Forelimb muscle (tissue), 1 donor: Measurements from ENCODE around the gene SDF4. TPM values are rescaled to one million over a fixed set of nuclear protein-coding genes. Genes with fewer than 3 reads are reported as not detected.

Experiments
- DNase-seq: peaks from one replicate; pipeline ENCODE4 v3.0.0-alpha.2; 2013; ENCODE audit warnings: low read depth
- polyA plus RNA-seq: library from polyadenylated mRNA; unstranded; fragments of 120-200 nt; gene quantifications from one replicate; pipeline ENCODE4 v1.2.1, GENCODE V29; 2013; ENCODE audit not compliant: insufficient read length

Gene SDF4, protein sequence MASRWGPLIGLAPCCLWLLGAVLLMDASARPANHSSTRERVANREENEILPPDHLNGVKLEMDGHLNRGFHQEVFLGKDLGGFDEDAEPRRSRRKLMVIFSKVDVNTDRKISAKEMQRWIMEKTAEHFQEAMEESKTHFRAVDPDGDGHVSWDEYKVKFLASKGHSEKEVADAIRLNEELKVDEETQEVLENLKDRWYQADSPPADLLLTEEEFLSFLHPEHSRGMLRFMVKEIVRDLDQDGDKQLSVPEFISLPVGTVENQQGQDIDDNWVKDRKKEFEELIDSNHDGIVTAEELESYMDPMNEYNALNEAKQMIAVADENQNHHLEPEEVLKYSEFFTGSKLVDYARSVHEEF
- 88.6 TPM for polyA plus RNA-seq

- DNase-seq: peak; percentile 89
These were observed at the start of gene SDF4 for GRCh38 chr1:1231400-1232207. SDF4 (minus strand) TSS chr1:1232001; CDS start chr1:1228772, 3,229 bp downstream.

DNA sequence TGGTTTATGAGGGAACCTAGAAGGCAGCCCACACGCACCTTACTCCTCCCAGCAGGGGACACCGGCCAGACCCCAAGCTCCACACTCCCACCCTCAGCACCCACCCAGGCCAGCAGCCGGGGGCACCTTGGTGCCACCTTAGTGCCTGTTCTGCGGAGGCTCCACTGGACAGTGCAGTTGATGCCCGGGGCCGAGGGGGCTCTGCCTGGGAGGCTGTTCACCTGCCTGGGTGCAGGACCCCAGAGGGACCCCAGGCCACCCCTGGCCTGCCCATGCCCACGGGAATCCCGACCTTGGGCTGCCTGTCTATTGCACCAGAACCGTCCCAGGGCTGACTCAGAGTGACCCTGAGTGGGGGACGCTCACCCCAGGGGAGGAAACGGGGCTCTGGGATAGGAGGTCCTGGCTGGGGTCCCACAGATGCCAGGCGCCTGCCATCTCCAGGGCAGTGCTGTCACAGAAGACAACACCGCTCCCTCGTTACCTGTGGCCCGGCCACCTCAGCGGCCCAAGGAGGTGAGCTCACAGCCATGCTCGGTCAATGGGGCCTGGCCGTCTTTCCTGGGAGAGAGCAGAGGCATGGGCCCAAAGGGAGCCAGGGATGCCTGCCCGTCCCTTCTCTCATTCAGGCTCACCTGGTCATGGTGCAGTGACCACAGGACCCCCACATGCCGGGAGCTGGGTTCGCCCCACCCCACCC, 49.1 kb upstream of the SDF4 start:
- DNase-seq: no peak

- DNase-seq: no peak
These were observed 47.2 kb upstream of the SDF4 start for GRCh38 chr1:1279028-1279427.

DNA sequence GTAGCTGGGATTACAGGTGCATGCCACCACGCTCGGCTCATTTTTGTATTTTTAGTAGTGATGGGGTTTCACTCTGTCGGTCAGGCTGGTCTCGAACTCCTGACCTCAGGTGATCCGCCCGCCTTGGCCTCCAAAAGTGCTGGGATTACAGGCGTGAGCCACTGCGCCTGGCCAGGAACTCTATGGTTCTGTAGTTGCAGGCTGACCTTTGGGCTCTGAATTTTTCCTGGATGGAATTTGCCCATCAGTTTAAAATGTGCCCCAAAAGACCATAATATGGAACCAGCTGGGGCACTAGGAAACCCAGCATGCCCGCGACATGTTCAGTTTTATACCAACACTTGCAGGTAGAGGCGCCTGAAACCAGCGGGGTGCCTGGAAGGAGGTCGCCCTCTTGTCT, 46.8 kb upstream of the SDF4 start:
- DNase-seq: no peak

DNA sequence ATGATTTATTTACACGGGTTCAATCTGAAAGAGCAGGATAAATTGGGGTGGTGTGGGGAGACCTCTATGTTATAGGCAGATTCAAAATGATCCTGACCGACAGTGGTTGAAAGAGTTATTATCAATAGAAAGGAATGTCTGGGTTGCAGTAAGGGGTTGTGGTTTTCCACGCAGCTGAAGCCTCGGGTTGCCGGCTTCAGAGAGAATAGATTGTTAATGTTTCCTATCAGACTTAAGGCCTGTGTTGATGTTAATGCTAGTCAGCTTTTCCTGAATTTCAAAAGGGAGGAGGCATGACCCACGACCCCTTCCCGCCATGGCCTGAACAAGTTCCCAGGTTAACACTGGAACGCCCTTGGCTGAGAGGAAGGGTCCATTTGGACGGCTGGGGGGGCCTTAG, 44.0 kb upstream of the SDF4 start:
- DNase-seq: no peak

DNA sequence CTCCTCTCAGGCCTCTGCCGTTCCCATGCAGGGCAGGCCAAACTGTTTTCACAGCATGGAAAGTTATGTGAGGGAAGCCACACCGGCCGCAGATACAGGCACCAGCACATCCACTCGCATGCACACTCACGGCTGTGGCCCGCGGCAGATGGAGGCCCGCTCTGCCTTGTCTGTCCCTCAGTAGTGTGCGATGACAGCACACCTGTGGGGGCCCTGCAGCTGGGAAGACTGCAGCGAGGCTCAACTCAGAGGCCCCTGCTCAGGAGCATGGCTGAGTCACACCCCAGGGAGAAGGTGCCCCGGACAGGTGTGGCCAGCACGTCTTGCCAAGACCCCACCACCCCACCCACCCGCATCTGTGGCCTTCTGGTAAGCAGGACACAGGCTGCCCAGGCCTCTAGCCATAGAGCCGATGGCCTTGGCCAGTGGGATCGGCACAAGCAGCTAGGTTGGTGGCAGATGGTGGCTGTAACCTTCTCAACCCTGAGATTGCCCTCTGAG, 43.2 kb upstream of the SDF4 start:
- no peak for DNase-seq

GRCh38 chr1:1274299-1274930, 42.6 kb upstream of the SDF4 start:
- no peak for DNase-seq

DNA sequence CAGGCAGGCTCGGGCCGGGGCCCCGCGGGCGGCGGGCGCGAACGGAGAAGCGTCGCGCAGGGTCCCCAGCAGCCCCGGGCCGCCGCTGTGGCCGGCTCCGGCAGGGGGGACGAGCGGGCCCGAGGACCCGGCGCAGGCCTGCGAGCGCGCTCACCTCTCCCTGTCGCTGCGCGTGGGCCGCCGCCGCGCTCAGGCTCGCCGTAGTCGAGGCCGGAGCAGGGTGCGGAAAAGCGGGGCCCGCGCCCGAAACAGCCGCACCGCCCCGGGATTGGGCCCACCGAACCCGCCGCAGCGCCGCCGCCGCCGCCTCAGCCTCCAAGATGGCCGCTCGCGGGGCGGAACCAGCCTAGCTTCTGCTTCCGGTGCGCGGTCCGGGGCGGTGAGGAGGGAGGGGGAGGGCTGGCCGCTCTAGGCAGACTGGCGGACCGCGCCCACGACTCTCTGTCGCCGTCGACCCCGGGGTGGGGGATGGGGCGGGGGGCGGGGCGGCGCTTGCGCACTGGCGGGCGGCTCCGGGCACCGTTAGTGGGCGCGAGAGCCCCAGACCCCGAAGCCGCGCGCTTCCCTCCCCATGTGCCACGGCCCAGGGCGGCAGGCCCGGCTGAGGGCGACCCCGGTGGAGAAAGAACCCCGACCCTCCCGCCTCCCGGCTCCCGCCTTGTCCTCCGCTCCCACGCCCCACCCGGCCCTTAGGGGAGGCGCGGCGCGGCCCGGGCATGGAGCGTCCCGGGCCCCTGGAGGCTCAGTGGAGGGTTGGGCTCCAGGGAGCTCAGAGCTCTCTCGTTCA, 41.9 kb upstream of the SDF4 start, which contains the start of gene UBE2J2:
TSS of gene UBE2J2 (minus strand) at position 343 of the 787 bp plus-strand sequence. CDS start 5,862 bp downstream, outside the sequence.
- DNase-seq: peak; percentile 52

GRCh38 chr1:1273209-1273511, 41.4 kb upstream of the SDF4 start:
- DNase-seq: no peak

DNA sequence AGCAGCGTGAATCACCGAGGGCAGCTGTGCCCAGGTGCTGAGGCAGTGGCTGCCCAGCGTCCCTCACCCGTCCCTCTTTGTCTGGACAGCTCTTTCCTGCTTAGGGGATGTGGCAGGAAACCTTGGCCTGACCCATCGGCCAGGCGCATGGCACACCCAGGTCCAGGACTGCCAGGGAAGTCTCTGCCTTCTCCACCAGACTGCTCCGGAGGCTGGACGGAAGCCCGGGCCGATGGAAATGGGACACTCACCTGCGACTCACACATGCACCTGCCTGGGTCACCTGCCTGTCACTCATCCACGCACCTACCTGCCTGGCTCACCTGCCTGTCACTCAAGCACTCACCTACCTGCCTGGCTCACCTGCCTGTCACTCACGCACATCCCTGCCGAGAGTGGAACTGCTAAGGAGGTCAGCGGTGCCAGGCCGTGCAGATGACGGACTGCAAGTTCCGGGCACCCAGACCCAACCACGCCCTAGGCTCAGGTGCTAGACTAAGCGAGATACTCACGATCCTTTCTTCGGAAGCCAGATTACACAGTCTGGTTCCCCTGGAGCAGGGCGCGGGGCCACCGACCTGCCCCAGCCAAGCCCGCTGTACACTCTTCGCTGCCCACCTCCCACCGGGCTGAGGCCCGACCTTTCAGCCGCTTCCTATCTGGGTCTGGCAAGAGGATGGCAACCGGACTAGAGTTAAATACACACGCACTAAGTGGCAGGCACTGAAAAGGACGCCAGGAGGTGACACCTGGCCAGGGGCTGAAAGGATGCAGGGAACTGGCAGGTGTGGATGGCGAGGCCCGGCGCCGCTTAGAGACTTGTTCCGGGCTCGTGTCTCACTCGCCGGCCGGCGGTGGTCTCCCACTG, 40.8 kb upstream of the SDF4 start:
- no peak for DNase-seq

DNA sequence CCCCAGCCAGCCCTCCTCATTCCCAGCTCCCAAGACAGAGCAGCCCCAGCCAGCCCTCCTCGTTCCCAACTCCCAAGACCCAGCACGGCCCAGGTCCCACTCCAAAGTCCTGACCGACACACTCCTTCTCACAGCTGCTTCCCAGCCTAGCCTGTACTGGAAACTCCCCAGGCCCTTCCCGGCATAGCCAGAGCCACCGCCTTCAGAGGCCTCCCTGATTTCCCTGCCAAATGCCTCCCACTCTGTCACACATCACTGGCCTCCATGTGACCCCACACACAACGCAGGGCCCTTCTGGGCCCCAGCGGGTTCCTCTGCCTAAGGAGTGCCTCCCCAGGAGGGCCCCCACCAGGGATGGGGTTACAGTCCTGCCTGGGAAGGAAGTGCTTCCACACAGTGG, 39.0 kb upstream of the SDF4 start:
- no peak for DNase-seq

DNA sequence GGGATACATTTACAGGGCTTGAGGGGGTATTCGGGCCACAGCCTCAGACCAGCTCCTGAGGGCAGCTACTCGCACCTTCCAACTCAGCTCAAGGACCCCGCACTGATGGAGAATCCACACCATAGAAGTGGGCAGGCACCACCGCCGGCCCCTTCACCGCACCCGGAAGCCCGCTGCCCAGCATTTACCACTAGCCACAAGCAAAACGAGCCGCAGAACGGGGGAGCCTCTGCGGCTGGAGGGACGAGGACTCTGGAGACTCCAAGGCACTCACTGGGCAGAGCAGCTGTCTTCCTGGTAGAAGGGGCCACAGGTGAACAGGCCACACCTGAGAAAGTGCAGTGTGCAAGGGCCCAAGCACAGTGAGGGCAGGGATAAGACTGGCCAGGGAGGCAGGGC, 36.5 kb upstream of the SDF4 start:
- DNase-seq: no peak

- DNase-seq: no peak
These were observed 35.9 kb upstream of the SDF4 start for GRCh38 chr1:1267488-1268283.

- DNase-seq: no peak
These were observed 33.1 kb upstream of the SDF4 start for GRCh38 chr1:1264868-1265272.

DNA sequence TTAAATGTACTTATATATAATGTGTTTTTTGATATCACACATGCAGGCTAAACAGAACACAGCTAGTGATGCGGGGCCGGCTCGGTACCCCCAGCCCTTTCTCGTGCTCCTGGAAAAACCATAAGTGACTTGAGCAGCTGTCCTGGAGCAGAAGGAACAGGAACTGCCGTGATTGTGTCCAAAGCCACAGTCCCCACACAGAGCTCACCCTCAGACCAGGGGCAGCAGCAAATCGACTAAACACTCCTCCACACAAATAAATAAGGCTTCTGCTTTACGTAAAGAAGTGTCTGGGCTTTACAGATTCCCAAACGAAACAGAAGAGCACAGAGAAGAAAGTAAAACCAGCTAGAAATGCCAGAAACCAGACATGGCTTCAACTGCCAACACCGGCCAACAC, 32.2 kb upstream of the SDF4 start:
- no peak for DNase-seq

DNA sequence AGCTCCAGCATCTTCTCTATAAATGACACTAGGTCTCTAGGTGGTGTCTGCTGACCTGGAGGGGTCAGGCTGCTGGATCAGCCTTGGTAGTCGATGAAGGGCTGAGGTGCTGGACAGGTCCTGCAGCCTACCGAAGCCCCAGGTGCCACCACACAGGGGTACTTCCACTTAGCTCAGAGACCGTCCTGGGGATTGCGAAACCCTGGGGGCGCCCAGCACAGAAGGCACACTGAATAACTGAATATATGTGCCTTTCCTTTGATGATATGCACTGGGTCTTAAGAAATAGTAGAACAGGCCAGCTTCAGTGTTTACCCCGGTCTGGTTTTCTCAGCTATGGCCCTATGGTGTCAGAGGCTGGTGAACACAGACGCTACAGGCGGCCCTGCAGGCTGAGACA, 31.0 kb upstream of the SDF4 start:
- no peak for DNase-seq

DNA sequence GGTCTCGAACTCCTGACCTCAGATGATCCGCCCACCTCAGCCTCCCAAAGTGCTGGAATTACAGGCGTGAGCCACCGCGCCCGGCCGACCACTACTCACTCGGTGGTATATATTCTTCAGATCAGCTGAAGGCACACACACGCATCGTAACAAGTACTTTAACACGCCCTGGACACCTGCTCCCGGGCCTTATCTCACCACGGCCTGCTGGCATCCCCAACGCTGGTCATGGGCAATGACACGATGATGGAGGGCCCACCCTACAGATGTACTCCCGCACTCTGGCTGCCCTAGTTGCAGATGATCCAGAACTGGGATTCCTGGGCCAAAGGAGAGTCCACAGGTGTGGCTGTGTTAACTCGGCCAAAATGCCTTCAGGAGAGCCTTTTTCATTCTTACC, 30.3 kb upstream of the SDF4 start:
- no peak for DNase-seq

- no peak for DNase-seq
These were observed 29.2 kb upstream of the SDF4 start for GRCh38 chr1:1260843-1261560.
